ENCODE measurements around the gene DNASE1L2. TPM values are rescaled to one million over a fixed set of nuclear protein-coding genes. Genes with fewer than 3 reads are reported as not detected.

Gene DNASE1L2
- total RNA-seq, 1 experiment from 2014 or later, result 1.4 TPM

- Histone ChIP-seq H3K9me3 (replicated peaks) (no peaks in the 10 kb centered on the region), H3K27me3 (replicated peaks) (no peaks in the 10 kb centered on the region), H3K27ac (peak within 1 kb of the TSS; percentile 25), H3K4me1 (replicated peaks) (peaks cover 20% of the 10 kb centered on the region), H3K36me3 (peaks cover 22% of the 10 kb centered on the region), H3K4me3 (peak within 1 kb of the TSS; percentile 83)
- peak; percentile 97 to 100 for DNase-seq (ENCODE audit: low read depth in 1 of 2, low spot score in 2 of 2)
Measured at GRCh38 chr16:2223221-2223941, 12.9 kb upstream of the DNASE1L2 start, which contains the start of gene E4F1. Gene E4F1, plus strand, starts transcription at chr16:2223591. Its CDS starts 23 bp downstream, at chr16:2223614.

DNA sequence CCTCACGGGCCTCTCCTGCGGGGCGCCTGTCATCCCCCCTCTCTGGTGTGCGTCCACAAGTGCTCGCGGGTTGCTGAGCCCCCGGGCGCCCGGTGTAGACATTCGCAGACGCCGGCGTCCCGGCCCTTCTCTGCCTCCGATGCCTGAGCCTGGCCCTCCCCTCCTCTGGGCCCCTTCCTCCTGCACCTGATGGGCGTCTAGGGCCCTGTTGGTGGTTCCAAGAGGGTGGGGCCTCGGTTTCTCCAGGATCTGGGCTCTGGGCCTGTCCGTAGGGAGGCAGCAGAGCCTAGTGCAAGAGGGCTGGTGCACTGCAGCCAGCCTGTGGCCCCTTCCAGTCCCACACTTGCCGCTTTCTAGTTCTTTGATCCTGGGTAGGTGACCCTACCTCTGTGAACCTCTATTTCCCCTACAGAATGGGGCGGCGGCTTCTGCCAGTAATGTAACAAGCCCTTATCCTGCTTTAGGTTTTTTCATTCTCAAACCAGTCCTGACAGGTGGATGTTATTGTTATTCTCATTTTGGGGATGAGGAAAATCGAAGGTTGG, 12.2 kb upstream of the DNASE1L2 start:
- Histone ChIP-seq H3K9me3 (replicated peaks) (no peaks in the 10 kb centered on the region), H3K27ac (peak overlapping the region; percentile 25), H3K27me3 (replicated peaks) (no peaks in the 10 kb centered on the region), H3K4me3 (peak overlapping the region; percentile 83), H3K4me1 (replicated peaks) (peaks cover 20% of the 10 kb centered on the region), H3K36me3 (peaks cover 29% of the 10 kb centered on the region)
- no peak for DNase-seq (ENCODE audit: low read depth in 1 of 2, low spot score in 2 of 2)

DNA sequence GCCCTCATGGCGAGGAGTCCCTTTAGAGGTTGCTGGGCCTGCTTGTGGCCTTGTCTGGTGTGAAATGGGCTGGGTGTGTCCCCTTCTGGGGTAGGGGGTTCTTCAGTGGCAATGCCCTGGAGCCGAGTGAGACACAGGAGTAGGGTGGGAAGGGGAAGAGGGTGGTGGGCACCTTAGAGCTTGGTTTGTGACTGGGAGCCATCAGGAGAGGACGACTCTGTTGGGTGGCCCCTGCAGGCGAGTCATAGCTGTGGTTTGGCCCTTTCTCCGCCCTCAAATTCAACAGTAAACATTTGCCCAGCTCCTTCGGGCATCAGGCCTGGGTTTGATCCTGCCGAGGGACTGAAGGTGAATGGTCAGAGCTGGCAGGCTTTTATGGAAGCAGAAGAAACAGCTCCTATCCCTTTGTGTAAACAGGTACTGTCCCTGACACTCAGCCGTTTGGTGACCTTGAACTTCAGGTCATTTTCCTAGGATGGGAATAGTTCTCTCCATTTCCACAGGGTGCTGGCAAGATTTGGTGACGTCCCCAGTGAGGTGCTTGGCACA, 9.9 kb upstream of the DNASE1L2 start:
- no peaks in the 10 kb centered on the region for H3K9me3 ChIP-seq (replicated peaks)
- H3K36me3 ChIP-seq, result peaks cover 49% of the 10 kb centered on the region
- DNase-seq (ENCODE audit: low read depth in 1 of 2, low spot score in 2 of 2), result peak in 1 of 2 experiments; percentile 45
- no peaks in the 10 kb centered on the region for H3K27me3 ChIP-seq (replicated peaks)
- peaks cover 20% of the 10 kb centered on the region for H3K4me1 ChIP-seq (replicated peaks)
- no peak overlapping the region for H3K4me3 ChIP-seq
- no peak overlapping the region for H3K27ac ChIP-seq

DNA sequence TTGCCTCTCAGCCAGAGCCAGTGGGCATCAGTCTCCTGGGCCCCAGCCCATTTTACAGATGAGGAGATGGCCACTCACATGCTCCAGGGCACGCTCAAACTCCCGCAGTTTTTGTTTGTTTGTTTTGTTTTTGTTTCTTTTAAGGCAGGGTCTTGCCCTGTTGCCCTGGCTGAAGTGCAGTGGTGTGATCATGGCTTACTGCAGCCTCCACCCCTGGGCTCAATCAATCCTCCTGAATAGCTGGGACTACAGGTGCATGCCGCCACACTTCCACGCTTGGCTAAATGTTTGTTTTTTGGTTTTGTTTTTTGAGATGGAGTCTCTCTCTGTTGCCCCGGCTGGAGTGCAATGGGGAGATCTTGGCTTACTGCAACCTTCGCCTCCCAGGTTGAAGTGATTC, 9.3 kb upstream of the DNASE1L2 start:
- peaks cover 55% of the 10 kb centered on the region for H3K36me3 ChIP-seq
- peaks cover 20% of the 10 kb centered on the region for H3K4me1 ChIP-seq (replicated peaks)
- no peaks in the 10 kb centered on the region for H3K9me3 ChIP-seq (replicated peaks)
- H3K27me3 ChIP-seq (replicated peaks), result no peaks in the 10 kb centered on the region
- no peak for DNase-seq (ENCODE audit: low read depth in 1 of 2, low spot score in 2 of 2)
- H3K27ac ChIP-seq, result no peak overlapping the region
- H3K4me3 ChIP-seq, result no peak overlapping the region

DNA sequence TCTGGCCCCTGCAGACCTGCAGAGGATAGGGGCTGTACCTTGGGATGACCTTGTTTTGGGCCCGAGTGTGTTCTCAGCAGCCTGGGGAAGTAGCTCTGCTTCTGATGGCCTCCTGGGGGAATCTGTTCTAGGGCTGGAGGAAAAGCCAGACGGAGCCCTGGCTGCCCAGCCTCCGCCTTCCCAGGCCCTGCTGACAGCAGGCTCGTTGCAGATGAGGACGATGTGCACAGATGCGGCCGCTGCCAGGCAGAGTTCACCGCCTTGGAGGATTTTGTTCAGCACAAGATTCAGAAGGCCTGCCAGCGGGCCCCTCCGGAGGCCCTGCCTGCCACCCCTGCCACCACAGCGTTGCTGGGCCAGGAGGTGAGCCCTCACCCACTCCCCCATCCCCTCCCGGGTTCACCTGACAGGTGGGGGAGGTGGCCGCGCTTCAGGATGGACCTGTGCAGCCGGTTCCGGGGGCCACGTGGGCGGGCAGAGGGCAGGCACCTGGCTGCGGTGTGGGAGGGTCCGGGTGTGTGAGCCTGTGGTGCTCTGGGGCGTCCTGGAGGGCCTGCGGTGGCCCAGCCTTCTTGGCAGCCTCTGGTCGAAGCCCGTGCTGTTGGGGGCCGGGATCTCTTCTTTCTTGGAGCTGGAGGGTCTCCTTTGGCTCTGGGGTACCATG, 8.0 kb upstream of the DNASE1L2 start:
- Histone ChIP-seq H3K27me3 (replicated peaks) (no peaks in the 10 kb centered on the region), H3K9me3 (replicated peaks) (no peaks in the 10 kb centered on the region), H3K4me1 (replicated peaks) (peaks cover 20% of the 10 kb centered on the region), H3K27ac (no peak overlapping the region), H3K36me3 (peaks cover 68% of the 10 kb centered on the region), H3K4me3 (no peak overlapping the region)
- no peak for DNase-seq (ENCODE audit: low read depth in 1 of 2, low spot score in 2 of 2)

DNA sequence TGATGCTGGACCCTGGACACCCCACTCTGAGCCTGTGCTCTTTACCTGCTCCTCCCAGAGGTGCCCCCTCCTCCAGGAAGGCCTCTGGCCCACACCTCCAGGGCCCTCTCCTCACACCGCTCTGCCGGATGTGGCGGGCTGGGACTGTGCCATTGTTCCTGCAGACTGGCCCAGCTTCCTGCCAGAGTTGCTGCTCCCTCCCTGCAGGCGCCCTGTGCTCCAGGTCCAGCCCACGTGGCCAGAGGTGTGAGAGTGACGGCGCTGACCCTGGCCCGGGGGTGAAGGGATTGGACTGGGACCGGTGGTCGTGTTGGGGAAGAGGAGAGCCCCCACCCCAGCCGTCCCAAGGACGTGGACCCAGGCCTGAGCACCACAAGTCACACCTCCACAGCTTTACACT, 7.2 kb upstream of the DNASE1L2 start:
- Histone ChIP-seq H3K36me3 (peaks cover 72% of the 10 kb centered on the region), H3K27me3 (replicated peaks) (no peaks in the 10 kb centered on the region), H3K4me3 (no peak overlapping the region), H3K27ac (no peak overlapping the region), H3K9me3 (replicated peaks) (no peaks in the 10 kb centered on the region), H3K4me1 (replicated peaks) (peaks cover 19% of the 10 kb centered on the region)
- DNase-seq (ENCODE audit: low read depth in 1 of 2, low spot score in 2 of 2), result no peak

GRCh38 chr16:2229632-2230250, 6.5 kb upstream of the DNASE1L2 start:
- H3K9me3 ChIP-seq (replicated peaks), result no peaks in the 10 kb centered on the region
- peaks cover 77% of the 10 kb centered on the region for H3K36me3 ChIP-seq
- peaks cover 13% of the 10 kb centered on the region for H3K4me1 ChIP-seq (replicated peaks)
- no peaks in the 10 kb centered on the region for H3K27me3 ChIP-seq (replicated peaks)
- H3K27ac ChIP-seq, result no peak overlapping the region
- H3K4me3 ChIP-seq, result no peak overlapping the region
- DNase-seq (ENCODE audit: low read depth in 1 of 2, low spot score in 2 of 2), result no peak

DNA sequence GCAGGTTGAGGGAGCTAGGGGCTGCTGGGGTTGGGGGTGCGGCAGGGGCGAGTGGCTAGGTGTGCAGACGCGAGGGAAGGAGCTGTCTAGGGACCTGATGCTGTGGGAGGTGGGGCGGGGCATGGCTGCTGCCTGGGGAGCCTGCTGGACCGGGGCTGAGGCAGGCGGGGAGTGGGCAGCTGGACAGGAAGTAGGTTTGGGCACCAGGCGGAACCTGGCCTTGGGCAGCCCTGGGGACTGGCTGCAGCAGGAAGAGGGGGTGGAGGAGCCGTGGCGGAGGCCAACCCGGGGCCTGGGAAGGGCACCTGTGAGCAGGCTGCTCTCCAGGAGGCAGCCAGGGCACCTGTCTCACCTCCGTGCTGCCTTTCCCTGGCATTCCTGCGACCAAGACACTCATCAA, 5.9 kb upstream of the DNASE1L2 start:
- H3K4me3 ChIP-seq, result no peak overlapping the region
- no peak for DNase-seq (ENCODE audit: low read depth in 1 of 2, low spot score in 2 of 2)
- no peaks in the 10 kb centered on the region for H3K27me3 ChIP-seq (replicated peaks)
- H3K9me3 ChIP-seq (replicated peaks), result no peaks in the 10 kb centered on the region
- peaks cover 83% of the 10 kb centered on the region for H3K36me3 ChIP-seq
- H3K4me1 ChIP-seq (replicated peaks), result peaks cover 8% of the 10 kb centered on the region
- no peak overlapping the region for H3K27ac ChIP-seq

GRCh38 chr16:2231016-2231931, 5.0 kb upstream of the DNASE1L2 start:
- Histone ChIP-seq H3K27ac (no peak overlapping the region), H3K9me3 (replicated peaks) (no peaks in the 10 kb centered on the region), H3K4me1 (replicated peaks) (peaks cover 5% of the 10 kb centered on the region), H3K27me3 (replicated peaks) (no peaks in the 10 kb centered on the region), H3K36me3 (peaks cover 92% of the 10 kb centered on the region), H3K4me3 (no peak overlapping the region)
- DNase-seq (ENCODE audit: low read depth in 1 of 2, low spot score in 2 of 2), result no peak

DNA sequence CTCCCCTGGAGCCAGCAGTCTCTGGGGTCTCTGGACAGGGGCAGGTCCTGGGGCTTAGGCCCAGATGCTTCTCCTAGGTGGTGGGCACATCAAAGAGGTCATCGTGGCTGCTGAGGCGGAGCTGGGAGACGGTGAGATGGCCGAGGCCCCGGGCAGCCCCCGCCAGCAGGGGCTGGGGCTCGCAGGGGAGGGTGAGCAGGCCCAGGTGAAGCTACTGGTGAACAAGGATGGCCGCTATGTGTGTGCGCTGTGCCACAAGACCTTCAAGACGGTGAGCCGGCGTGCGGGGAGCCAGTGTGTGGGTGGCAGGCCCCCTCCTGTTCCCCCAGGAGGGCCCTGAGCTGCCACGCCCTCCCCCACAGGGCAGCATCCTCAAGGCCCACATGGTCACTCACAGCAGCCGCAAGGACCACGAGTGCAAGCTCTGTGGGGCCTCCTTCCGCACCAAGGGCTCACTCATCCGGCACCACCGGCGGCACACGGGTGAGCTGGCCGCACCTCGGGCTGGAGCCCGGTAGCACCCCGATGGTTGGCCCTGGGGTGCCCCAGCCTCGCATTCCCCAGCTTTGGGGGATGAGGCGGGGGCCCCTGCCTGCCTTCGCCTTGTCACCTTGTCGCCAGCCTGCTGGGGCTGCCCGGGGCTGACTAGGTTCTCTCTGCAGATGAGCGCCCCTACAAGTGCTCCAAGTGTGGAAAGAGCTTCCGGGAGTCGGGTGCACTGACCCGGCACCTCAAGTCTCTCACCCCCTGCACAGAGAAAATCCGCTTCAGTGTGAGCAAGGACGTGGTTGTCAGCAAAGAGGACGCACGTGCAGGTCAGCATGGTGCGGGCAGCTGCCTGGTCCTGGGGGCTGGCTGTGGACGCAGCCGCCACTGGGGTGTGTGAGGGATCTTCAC, 3.9 kb upstream of the DNASE1L2 start:
- H3K36me3 ChIP-seq, result peaks cover 91% of the 10 kb centered on the region
- no peak overlapping the region for H3K4me3 ChIP-seq
- no peaks in the 10 kb centered on the region for H3K4me1 ChIP-seq (replicated peaks)
- no peaks in the 10 kb centered on the region for H3K9me3 ChIP-seq (replicated peaks)
- no peaks in the 10 kb centered on the region for H3K27me3 ChIP-seq (replicated peaks)
- DNase-seq (ENCODE audit: low read depth in 1 of 2, low spot score in 2 of 2), result no peak
- H3K27ac ChIP-seq, result no peak overlapping the region

GRCh38 chr16:2233046-2233775, 3.0 kb upstream of the DNASE1L2 start:
- Histone ChIP-seq H3K36me3 (peaks cover 92% of the 10 kb centered on the region), H3K4me3 (no peak overlapping the region), H3K4me1 (replicated peaks) (no peaks in the 10 kb centered on the region), H3K27me3 (replicated peaks) (no peaks in the 10 kb centered on the region), H3K27ac (no peak overlapping the region), H3K9me3 (replicated peaks) (no peaks in the 10 kb centered on the region)
- peak in 1 of 2 experiments; percentile 45 for DNase-seq (ENCODE audit: low read depth in 1 of 2, low spot score in 2 of 2)
